ENCODE data around the gene EIF4H.

The EIF4H gene

GRCh38 chr7:74228951-74229900 is 55.1 kb downstream of the EIF4H start:
- no peak for DNase-seq

GRCh38 chr7:74230446-74231231 is 56.5 kb downstream of the EIF4H start:
- no peak for DNase-seq

GRCh38 chr7:74231232-74231590 is 57.1 kb downstream of the EIF4H start:
- no peak for DNase-seq

- DNase-seq, result no peak
Observed at GRCh38 chr7:74233655-74234285, 59.6 kb downstream of the EIF4H start.

GRCh38 chr7:74235518-74236268 is 61.5 kb downstream of the EIF4H start:
- no peak for DNase-seq

- no peak for DNase-seq
Observed at GRCh38 chr7:74236284-74236683, 62.1 kb downstream of the EIF4H start.

GRCh38 chr7:74240482-74240881 is 66.3 kb downstream of the EIF4H start:
- DNase-seq, result no peak

- no peak for DNase-seq
Observed at GRCh38 chr7:74242122-74242443, 67.9 kb downstream of the EIF4H start.

- no peak for DNase-seq
Observed at GRCh38 chr7:74246497-74246896, 72.3 kb downstream of the EIF4H start.

All from NCI-H2029 treated with DMSO at 0.1 percent for 48 hours (cell line).